Smooth muscle cell (in vitro differentiated cells): ENCODE measurements around the gene ZWILCH. TPM values are rescaled to one million over a fixed set of nuclear protein-coding genes. Genes with fewer than 3 reads are reported as not detected.

Experiments used
- DNase-seq: peaks from one replicate; lab custom pipeline; 2025; ENCODE audit not compliant: unreplicated experiment; lab: John Stamatoyannopoulos, UW
- H2AFZ ChIP-seq: fragments of 200-600 bp; sonication (generic); 2 replicates; pipeline ENCODE4 v1.6.0; 2016; ENCODE audit warnings: antibody characterized with exemption, low read depth, mild to moderate bottlenecking
- H3F3A ChIP-seq: fragments of 200-600 bp; sonication (generic); 2 replicates; pipeline ENCODE4 v1.6.0; 2017; ENCODE audit warnings: antibody characterized with exemption, low read depth
- H3K27ac ChIP-seq: fragments of 200-600 bp; sonication (generic); 2 replicates; pipeline ENCODE4 v1.5.1; 2016; ENCODE audit warnings: low read depth, mild to moderate bottlenecking
- H3K27me3 ChIP-seq: fragments of 200-600 bp; sonication (generic); 2 replicates; pipeline ENCODE4 v1.6.1; 2016; ENCODE audit warnings: low read depth, mild to moderate bottlenecking
- H3K36me3 ChIP-seq: fragments of 200-600 bp; sonication (generic); 2 replicates; pipeline ENCODE4 v1.5.1; 2016; ENCODE audit warnings: low read depth
- H3K4me1 ChIP-seq: fragments of 200-600 bp; sonication (generic); 2 replicates; pipeline ENCODE4 v1.5.1; 2016; ENCODE audit warnings: low read depth
- H3K4me2 ChIP-seq: fragments of 200-600 bp; sonication (generic); 2 replicates; pipeline ENCODE4 v1.6.0; 2016; ENCODE audit warnings: mild to moderate bottlenecking
- H3K4me3 ChIP-seq: fragments of 200-600 bp; sonication (generic); 2 replicates; pipeline ENCODE4 v1.5.1; 2016; ENCODE audit warnings: mild to moderate bottlenecking
- H3K79me2 ChIP-seq: fragments of 200-600 bp; sonication (generic); 2 replicates; pipeline ENCODE4 v1.6.0; 2016; ENCODE audit warnings: low read depth, mild to moderate bottlenecking
- H3K9ac ChIP-seq: fragments of 200-600 bp; sonication (generic); 2 replicates; pipeline ENCODE4 v1.6.0; 2016; ENCODE audit warnings: low read depth
- H3K9me3 ChIP-seq: fragments of 200-600 bp; sonication (generic); replicated peaks from 2 replicates; pipeline ENCODE4 v1.5.1; 2016; ENCODE audit warnings: low read depth
- H4K20me1 ChIP-seq: fragments of 200-600 bp; sonication (generic); 2 replicates; pipeline ENCODE4 v1.6.0; 2016; ENCODE audit warnings: low read depth
- CTCF ChIP-seq: fragments of 200-600 bp; sonication (generic); IDR thresholded peaks from 2 replicates; pipeline ENCODE4 v1.5.1; 2017; ENCODE audit warnings: borderline replicate concordance, mild to moderate bottlenecking, antibody characterized with exemption; ENCODE audit not compliant: insufficient read depth, poor library complexity, severe bottlenecking
- WGBS: methylation state at CpG from one replicate; pipeline ENCODE4 v1.1.7; 2016; ENCODE audit warnings: low lambda C conversion rate; 5-methylcytosine and 5-hydroxymethylcytosine counted together
- polyA plus RNA-seq: library from polyadenylated mRNA; unstranded; fragments of >200 nt; fragmentation: Nextera tagmentation; extraction: Ambion mirVana; gene quantifications from 2 replicates; pipeline ENCODE4 v1.2.1, GENCODE V29; 2016
- total RNA-seq: library from RNA; depleted of rRNA; stranded (reverse); fragments of >200 nt; gene quantifications from 2 replicates; pipeline ENCODE4 v1.2.3, GENCODE V29; 2014

Gene ZWILCH
- total and polyA plus RNA-seq, 2 experiments from 2014 or later = 17.7 to 17.9 TPM

DNA sequence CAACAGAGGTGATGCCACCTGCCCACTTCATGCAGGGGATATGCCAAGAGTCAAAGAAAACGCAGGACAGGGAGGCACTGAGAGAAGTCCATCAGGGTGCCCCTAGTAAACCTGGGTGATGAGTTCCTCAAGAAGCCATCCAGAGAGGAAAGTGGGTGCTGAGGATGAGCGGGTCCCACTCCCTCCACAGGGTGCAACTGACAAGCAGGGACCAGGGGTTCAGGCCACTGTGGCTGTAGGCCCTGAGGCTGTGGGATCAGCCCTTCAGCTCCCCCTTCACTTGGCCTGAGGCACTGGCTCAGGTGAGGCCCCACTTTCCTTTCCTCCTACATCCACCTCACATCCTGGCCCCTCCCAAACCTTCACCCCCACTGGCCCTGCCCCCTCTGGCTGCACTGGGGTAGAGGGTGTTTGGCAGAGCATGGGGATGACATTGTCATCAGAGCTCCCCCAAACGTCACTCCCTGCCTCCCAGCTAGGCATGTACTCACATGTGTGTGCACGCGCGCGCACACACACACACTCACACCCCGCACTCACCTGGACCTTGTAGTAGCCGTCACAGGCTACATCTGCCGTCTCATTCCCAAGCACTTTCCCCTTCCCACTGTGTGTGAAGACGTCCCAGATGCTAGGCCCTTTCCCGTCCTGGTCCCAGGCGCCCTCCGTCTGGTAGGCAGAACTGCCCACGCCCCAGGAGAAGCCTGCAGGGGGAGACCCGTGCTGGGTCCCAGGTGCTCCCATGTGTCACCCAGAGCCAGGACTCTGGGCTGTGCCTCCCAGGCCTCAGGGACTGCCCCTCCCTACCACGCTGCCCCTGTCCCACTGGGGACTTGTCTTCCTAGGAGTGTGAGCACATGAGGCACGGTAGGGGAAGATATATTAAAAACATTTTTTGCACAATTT lies 59.3 kb downstream of the ZWILCH start:
- Histone ChIP-seq H3K4me2 (peak overlapping the region; percentile 80), H3K27ac (no peak overlapping the region), H3K9ac (no peak overlapping the region), H3K36me3 (no peaks in the 10 kb centered on the region), H3K79me2 (no peaks in the 10 kb centered on the region), H3F3A (no peaks in the 10 kb centered on the region), H3K4me1 (peaks cover 22% of the 10 kb centered on the region), H3K27me3 (no peaks in the 10 kb centered on the region), H2AFZ (no peak overlapping the region), H3K4me3 (no peak overlapping the region), H3K9me3 (no peaks in the 10 kb centered on the region), H4K20me1 (no peaks in the 10 kb centered on the region)
- WGBS = 88% methylated on average over 18 of the region's 18 CpGs
- no peak for DNase-seq
- TF ChIP-seq CTCF = no peak

DNA sequence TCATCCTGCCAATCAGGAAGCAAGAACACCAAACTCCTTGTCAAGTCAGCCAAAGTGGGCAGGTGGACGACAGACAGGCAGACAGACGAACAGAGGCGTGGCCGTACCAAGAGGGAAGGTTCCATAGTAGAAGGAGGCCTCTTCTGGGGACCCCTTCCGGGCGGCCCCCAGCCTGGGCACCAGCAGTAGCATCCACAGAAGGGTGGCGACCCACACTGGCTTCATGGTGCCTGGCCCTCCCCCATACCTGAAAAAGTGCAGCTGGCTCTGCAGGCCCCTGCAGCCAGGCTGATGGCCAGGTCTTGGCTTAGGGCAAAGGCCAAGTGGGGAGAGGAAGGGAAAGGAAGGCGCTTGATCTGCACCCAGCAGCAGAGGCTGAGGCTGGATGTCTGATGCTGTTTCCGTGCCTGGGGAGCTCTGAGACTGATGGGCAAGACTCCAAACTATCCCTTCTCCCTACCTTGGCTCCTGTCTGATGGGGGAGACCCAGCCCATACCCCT lies 60.1 kb downstream of the ZWILCH start:
- Histone ChIP-seq H2AFZ (peak overlapping the region; percentile 53), H3K79me2 (no peaks in the 10 kb centered on the region), H3K4me1 (peaks cover 22% of the 10 kb centered on the region), H3K27me3 (no peaks in the 10 kb centered on the region), H3K9ac (no peak overlapping the region), H3K36me3 (no peaks in the 10 kb centered on the region), H3K27ac (no peak overlapping the region), H3K9me3 (no peaks in the 10 kb centered on the region), H3K4me3 (no peak overlapping the region), H3K4me2 (peak overlapping the region; percentile 80), H4K20me1 (no peaks in the 10 kb centered on the region), H3F3A (no peaks in the 10 kb centered on the region)
- no peak for TF ChIP-seq CTCF
- no peak for DNase-seq
- WGBS = 88% methylated on average over 9 of the region's 9 CpGs

- Histone ChIP-seq H3K9me3 (no peaks in the 10 kb centered on the region), H4K20me1 (no peaks in the 10 kb centered on the region), H3K27ac (no peak within 1 kb of the TSS), H3K27me3 (no peaks in the 10 kb centered on the region), H3K79me2 (no peaks in the 10 kb centered on the region), H3K9ac (no peak within 1 kb of the TSS), H3K4me1 (peaks cover 22% of the 10 kb centered on the region), H3K4me3 (no peak within 1 kb of the TSS), H3K36me3 (no peaks in the 10 kb centered on the region), H2AFZ (peak within 1 kb of the TSS; percentile 81), H3F3A (no peaks in the 10 kb centered on the region), H3K4me2 (peak within 1 kb of the TSS; percentile 80)
- no peak for TF ChIP-seq CTCF
- DNase-seq = peak; percentile 14
- 28% methylated on average over 11 of the region's 14 CpGs for WGBS
These were observed 60.6 kb downstream of the ZWILCH start, which contains the start of gene LCTL for GRCh38 chr15:66565741-66566144. Gene LCTL (minus strand): TSS chr15:66565998. CDS start chr15:66565365, 633 bp downstream.
